ENCODE measurements around the gene CEBPZOS. TPM values are rescaled to one million over a fixed set of nuclear protein-coding genes. Genes with fewer than 3 reads are reported as not detected.

The CEBPZOS gene
- total and polyA plus RNA-seq, 9 of the 15 experiments (the other 6 are each of a cell fraction or from before 2014, with no cell fraction given), result 21.7 to 64.8 (median 46.7) TPM

Other genes starting within 250 kb of the CEBPZOS start
Only the 7 nearest of the 9 such genes appear.
- gene HEATR5B, start 112.1 kb upstream of the CEBPZOS start, total RNA-seq (2014; rRNA removed), result 9.8 and 13.6 TPM in 2 replicates
- gene HEATR5B, start 112.1 kb upstream of the CEBPZOS start, total RNA-seq (2014; rRNA removed; fragmentation: Illumina TruSeq; extraction: Trizol), result 16.9 and 18.2 TPM in 2 replicates
- 15.5 and 17.6 TPM in 2 replicates for gene HEATR5B, start 112.1 kb upstream of the CEBPZOS start, total RNA-seq (2015; rRNA removed; fragmentation: Illumina TruSeq; extraction: Trizol)
- gene HEATR5B, start 112.1 kb upstream of the CEBPZOS start, total RNA-seq (2021), result 12.2 and 12.7 TPM in 2 replicates
- 18.4 and 21.7 TPM in 2 replicates for gene HEATR5B, start 112.1 kb upstream of the CEBPZOS start, polyA plus RNA-seq (2011; rRNA removed)
- 10.2 and 10.8 TPM in 2 replicates for gene HEATR5B, start 112.1 kb upstream of the CEBPZOS start, polyA plus RNA-seq (2014; fragmentation: Illumina TruSeq; extraction: Trizol)
- 1 to 10 TPM; 4.2 to 4.7 TPM for gene HEATR5B, start 112.1 kb upstream of the CEBPZOS start, polyA plus RNA-seq (2014; fragmentation: Nextera tagmentation; extraction: Ambion mirVana)
- 10.1 and 10.6 TPM in 2 replicates for gene HEATR5B, start 112.1 kb upstream of the CEBPZOS start, polyA plus RNA-seq (2014; rRNA removed)
- 10.0 and 11.3 TPM in 2 replicates for gene GPATCH11, start 112.0 kb upstream of the CEBPZOS start, total RNA-seq (2014; rRNA removed)
- 23.9 and 27.1 TPM in 2 replicates for gene GPATCH11, start 112.0 kb upstream of the CEBPZOS start, total RNA-seq (2014; rRNA removed; fragmentation: Illumina TruSeq; extraction: Trizol)
- 20.0 and 22.8 TPM in 2 replicates for gene GPATCH11, start 112.0 kb upstream of the CEBPZOS start, total RNA-seq (2015; rRNA removed; fragmentation: Illumina TruSeq; extraction: Trizol)
- 9.9 and 10.5 TPM in 2 replicates for gene GPATCH11, start 112.0 kb upstream of the CEBPZOS start, total RNA-seq (2021)
- 12.9 and 18.1 TPM in 2 replicates for gene GPATCH11, start 112.0 kb upstream of the CEBPZOS start, polyA plus RNA-seq (2011; rRNA removed)
- gene GPATCH11, start 112.0 kb upstream of the CEBPZOS start, polyA plus RNA-seq (2014; fragmentation: Illumina TruSeq; extraction: Trizol), result 18.2 and 21.5 TPM in 2 replicates
- gene GPATCH11, start 112.0 kb upstream of the CEBPZOS start, polyA plus RNA-seq (2014; fragmentation: Nextera tagmentation; extraction: Ambion mirVana), result 10 to 100 TPM in 1 of 2 experiments, 1 to 10 TPM in 1; 7.9 to 11.3 TPM
- 15.2 and 15.6 TPM in 2 replicates for gene GPATCH11, start 112.0 kb upstream of the CEBPZOS start, polyA plus RNA-seq (2014; rRNA removed)
- 6.8 and 11.6 TPM in 2 replicates for gene EIF2AK2, start 39.5 kb upstream of the CEBPZOS start, total RNA-seq (2014; rRNA removed)
- 18.8 and 23.2 TPM in 2 replicates for gene EIF2AK2, start 39.5 kb upstream of the CEBPZOS start, total RNA-seq (2014; rRNA removed; fragmentation: Illumina TruSeq; extraction: Trizol)
- gene EIF2AK2, start 39.5 kb upstream of the CEBPZOS start, total RNA-seq (2015; rRNA removed; fragmentation: Illumina TruSeq; extraction: Trizol), result 15.6 and 18.8 TPM in 2 replicates
- gene EIF2AK2, start 39.5 kb upstream of the CEBPZOS start, total RNA-seq (2021), result 17.2 and 17.6 TPM in 2 replicates
- gene EIF2AK2, start 39.5 kb upstream of the CEBPZOS start, polyA plus RNA-seq (2011; rRNA removed), result 10.8 and 13.3 TPM in 2 replicates
- 14.7 and 19.5 TPM in 2 replicates for gene EIF2AK2, start 39.5 kb upstream of the CEBPZOS start, polyA plus RNA-seq (2014; fragmentation: Illumina TruSeq; extraction: Trizol)
- 1 to 10 TPM; 3.8 to 5.6 TPM for gene EIF2AK2, start 39.5 kb upstream of the CEBPZOS start, polyA plus RNA-seq (2014; fragmentation: Nextera tagmentation; extraction: Ambion mirVana)
- gene EIF2AK2, start 39.5 kb upstream of the CEBPZOS start, polyA plus RNA-seq (2014; rRNA removed), result 10.7 and 12.5 TPM in 2 replicates
- gene SULT6B1, start 7.8 kb upstream of the CEBPZOS start, total RNA-seq (2014; rRNA removed), result not detected in 2 replicates
- not detected in 2 replicates for gene SULT6B1, start 7.8 kb upstream of the CEBPZOS start, total RNA-seq (2014; rRNA removed; fragmentation: Illumina TruSeq; extraction: Trizol)
- gene SULT6B1, start 7.8 kb upstream of the CEBPZOS start, total RNA-seq (2015; rRNA removed; fragmentation: Illumina TruSeq; extraction: Trizol), result not detected in 2 replicates
- not detected in 2 replicates for gene SULT6B1, start 7.8 kb upstream of the CEBPZOS start, total RNA-seq (2021)
- not detected in 2 replicates for gene SULT6B1, start 7.8 kb upstream of the CEBPZOS start, polyA plus RNA-seq (2011; rRNA removed)
- not detected in 2 replicates for gene SULT6B1, start 7.8 kb upstream of the CEBPZOS start, polyA plus RNA-seq (2014; fragmentation: Illumina TruSeq; extraction: Trizol)
- gene SULT6B1, start 7.8 kb upstream of the CEBPZOS start, polyA plus RNA-seq (2014; fragmentation: Nextera tagmentation; extraction: Ambion mirVana), result not detected
- not detected in 2 replicates for gene SULT6B1, start 7.8 kb upstream of the CEBPZOS start, polyA plus RNA-seq (2014; rRNA removed)
- 63.5 and 77.1 TPM in 2 replicates for gene CEBPZ, start 35.1 kb downstream of the CEBPZOS start, total RNA-seq (2014; rRNA removed)
- gene CEBPZ, start 35.1 kb downstream of the CEBPZOS start, total RNA-seq (2014; rRNA removed; fragmentation: Illumina TruSeq; extraction: Trizol), result 160 and 192 TPM in 2 replicates
- 111 and 118 TPM in 2 replicates for gene CEBPZ, start 35.1 kb downstream of the CEBPZOS start, total RNA-seq (2015; rRNA removed; fragmentation: Illumina TruSeq; extraction: Trizol)
- 84.9 and 91.4 TPM in 2 replicates for gene CEBPZ, start 35.1 kb downstream of the CEBPZOS start, total RNA-seq (2021)
- gene CEBPZ, start 35.1 kb downstream of the CEBPZOS start, polyA plus RNA-seq (2011; rRNA removed), result 30.2 and 49.7 TPM in 2 replicates
- gene CEBPZ, start 35.1 kb downstream of the CEBPZOS start, polyA plus RNA-seq (2014; fragmentation: Illumina TruSeq; extraction: Trizol), result 74.8 and 82.8 TPM in 2 replicates
- 100 to 1,000 TPM in 1 of 2 experiments, 10 to 100 TPM in 1; 56.5 to 102 TPM for gene CEBPZ, start 35.1 kb downstream of the CEBPZOS start, polyA plus RNA-seq (2014; fragmentation: Nextera tagmentation; extraction: Ambion mirVana)
- gene CEBPZ, start 35.1 kb downstream of the CEBPZOS start, polyA plus RNA-seq (2014; rRNA removed), result 63.3 and 68.1 TPM in 2 replicates
- gene NDUFAF7, start 35.2 kb downstream of the CEBPZOS start, total RNA-seq (2014; rRNA removed), result 12.9 and 14.9 TPM in 2 replicates
- gene NDUFAF7, start 35.2 kb downstream of the CEBPZOS start, total RNA-seq (2014; rRNA removed; fragmentation: Illumina TruSeq; extraction: Trizol), result 29.3 and 31.5 TPM in 2 replicates
- gene NDUFAF7, start 35.2 kb downstream of the CEBPZOS start, total RNA-seq (2015; rRNA removed; fragmentation: Illumina TruSeq; extraction: Trizol), result 23.4 and 23.9 TPM in 2 replicates
- gene NDUFAF7, start 35.2 kb downstream of the CEBPZOS start, total RNA-seq (2021), result 20.7 and 23.4 TPM in 2 replicates
- 31.9 and 41.6 TPM in 2 replicates for gene NDUFAF7, start 35.2 kb downstream of the CEBPZOS start, polyA plus RNA-seq (2011; rRNA removed)
- 20.6 and 22.1 TPM in 2 replicates for gene NDUFAF7, start 35.2 kb downstream of the CEBPZOS start, polyA plus RNA-seq (2014; fragmentation: Illumina TruSeq; extraction: Trizol)
- gene NDUFAF7, start 35.2 kb downstream of the CEBPZOS start, polyA plus RNA-seq (2014; fragmentation: Nextera tagmentation; extraction: Ambion mirVana), result 10 to 100 TPM; 18.9 to 25.0 TPM
- 30.1 and 34.3 TPM in 2 replicates for gene NDUFAF7, start 35.2 kb downstream of the CEBPZOS start, polyA plus RNA-seq (2014; rRNA removed)
- gene PRKD3, start 128.3 kb downstream of the CEBPZOS start, total RNA-seq (2014; rRNA removed), result 14.1 and 14.2 TPM in 2 replicates
- 24.3 and 24.5 TPM in 2 replicates for gene PRKD3, start 128.3 kb downstream of the CEBPZOS start, total RNA-seq (2014; rRNA removed; fragmentation: Illumina TruSeq; extraction: Trizol)
- 19.9 and 22.7 TPM in 2 replicates for gene PRKD3, start 128.3 kb downstream of the CEBPZOS start, total RNA-seq (2015; rRNA removed; fragmentation: Illumina TruSeq; extraction: Trizol)
- gene PRKD3, start 128.3 kb downstream of the CEBPZOS start, total RNA-seq (2021), result 17.7 and 20.7 TPM in 2 replicates
- 19.7 and 26.7 TPM in 2 replicates for gene PRKD3, start 128.3 kb downstream of the CEBPZOS start, polyA plus RNA-seq (2011; rRNA removed)
- gene PRKD3, start 128.3 kb downstream of the CEBPZOS start, polyA plus RNA-seq (2014; fragmentation: Illumina TruSeq; extraction: Trizol), result 16.7 and 17.0 TPM in 2 replicates
- 1 to 10 TPM; 4.7 to 9.2 TPM for gene PRKD3, start 128.3 kb downstream of the CEBPZOS start, polyA plus RNA-seq (2014; fragmentation: Nextera tagmentation; extraction: Ambion mirVana)
- gene PRKD3, start 128.3 kb downstream of the CEBPZOS start, polyA plus RNA-seq (2014; rRNA removed), result 12.1 and 12.3 TPM in 2 replicates